HFF-Myc (cell line): ENCODE results near the gene EZR.

Source experiments
- DNase-seq: peaks from one replicate; pipeline ENCODE4 v3.0.0-alpha.2; 2011; ENCODE audit warnings: low read depth; ENCODE audit errors: extremely low read depth
- H3K4me3 ChIP-seq: replicated peaks from 2 replicates; pipeline ENCODE4 v1.5.1; 2011; ENCODE audit warnings: low read depth, mild to moderate bottlenecking, control low read depth, low read length
- CTCF ChIP-seq: IDR thresholded peaks from 2 replicates; pipeline ENCODE4 v1.5.1; 2012; ENCODE audit warnings: mild to moderate bottlenecking, low read depth, low read length, control low read depth; ENCODE audit errors: missing control alignments

EZR gene

GRCh38 chr6:158770533-158771330 is 48.4 kb downstream of the EZR start:
- H3K4me3 ChIP-seq, result no peak overlapping the region
- no peak for TF ChIP-seq CTCF
- no peak for DNase-seq

- DNase-seq, result no peak
- no peak for TF ChIP-seq CTCF
- no peak overlapping the region for H3K4me3 ChIP-seq
These were observed 49.3 kb downstream of the EZR start for GRCh38 chr6:158769771-158770432.

GRCh38 chr6:158769234-158769770 is 49.9 kb downstream of the EZR start:
- no peak overlapping the region for H3K4me3 ChIP-seq
- TF ChIP-seq CTCF, result no peak
- DNase-seq, result no peak

GRCh38 chr6:158768436-158768835 is 50.7 kb downstream of the EZR start:
- DNase-seq, result no peak
- no peak overlapping the region for H3K4me3 ChIP-seq
- TF ChIP-seq CTCF, result no peak

- no peak for TF ChIP-seq CTCF
- H3K4me3 ChIP-seq, result no peak overlapping the region
- no peak for DNase-seq
These were observed 51.5 kb downstream of the EZR start for GRCh38 chr6:158767709-158768108.

GRCh38 chr6:158766621-158767455 is 52.3 kb downstream of the EZR start:
- no peak for DNase-seq
- H3K4me3 ChIP-seq, result no peak overlapping the region
- TF ChIP-seq CTCF, result no peak
